Choroid plexus epithelial cell (primary cell): ENCODE results near the gene SNAP29.
"Not testable (repeated sequence)": the region's sequence is repeated elsewhere in the genome, so short reads cannot be mapped to it uniquely, and the experiment has no call there.

Experiments used
- DNase-seq: peaks from one replicate; pipeline ENCODE4 v3.0.0-alpha.2; 2010; ENCODE audit warnings: low read depth
- H3K4me3 ChIP-seq: 2 replicates; pipeline ENCODE4 v1.5.1; 2011; ENCODE audit warnings: low read depth, mild to moderate bottlenecking, control low read depth, low read length, moderate library complexity
- TF ChIP-seq, protein P1 (sequence below): conservative IDR thresholded peaks from 2 replicates; pipeline ENCODE4 v1.5.1; 2011; ENCODE audit warnings: low read depth, mild to moderate bottlenecking, control low read depth, inconsistent platforms, low read length, moderate library complexity

The SNAP29 gene

DNA sequence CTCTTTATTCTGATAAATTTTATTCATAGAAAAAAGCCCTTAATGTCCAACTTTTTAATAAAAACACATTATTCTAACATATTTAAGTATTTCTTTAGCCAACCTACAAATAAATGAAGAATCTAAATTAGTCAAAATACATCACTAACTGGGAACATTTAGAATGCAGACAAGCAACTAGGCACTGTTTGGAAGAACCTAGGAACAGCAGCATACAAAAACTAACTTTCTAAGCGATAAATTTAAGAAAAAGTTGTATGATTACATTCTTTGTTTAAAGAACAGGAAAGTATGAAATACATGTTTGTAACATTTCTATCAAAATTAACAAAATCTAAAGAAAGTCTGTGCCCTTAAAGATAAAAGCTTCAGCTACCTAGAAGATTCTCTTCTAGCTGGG lies 35.5 kb upstream of the SNAP29 start:
- TF ChIP-seq, protein P1, sequence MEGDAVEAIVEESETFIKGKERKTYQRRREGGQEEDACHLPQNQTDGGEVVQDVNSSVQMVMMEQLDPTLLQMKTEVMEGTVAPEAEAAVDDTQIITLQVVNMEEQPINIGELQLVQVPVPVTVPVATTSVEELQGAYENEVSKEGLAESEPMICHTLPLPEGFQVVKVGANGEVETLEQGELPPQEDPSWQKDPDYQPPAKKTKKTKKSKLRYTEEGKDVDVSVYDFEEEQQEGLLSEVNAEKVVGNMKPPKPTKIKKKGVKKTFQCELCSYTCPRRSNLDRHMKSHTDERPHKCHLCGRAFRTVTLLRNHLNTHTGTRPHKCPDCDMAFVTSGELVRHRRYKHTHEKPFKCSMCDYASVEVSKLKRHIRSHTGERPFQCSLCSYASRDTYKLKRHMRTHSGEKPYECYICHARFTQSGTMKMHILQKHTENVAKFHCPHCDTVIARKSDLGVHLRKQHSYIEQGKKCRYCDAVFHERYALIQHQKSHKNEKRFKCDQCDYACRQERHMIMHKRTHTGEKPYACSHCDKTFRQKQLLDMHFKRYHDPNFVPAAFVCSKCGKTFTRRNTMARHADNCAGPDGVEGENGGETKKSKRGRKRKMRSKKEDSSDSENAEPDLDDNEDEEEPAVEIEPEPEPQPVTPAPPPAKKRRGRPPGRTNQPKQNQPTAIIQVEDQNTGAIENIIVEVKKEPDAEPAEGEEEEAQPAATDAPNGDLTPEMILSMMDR, result no peak
- DNase-seq, result no peak
- H3K4me3 ChIP-seq, result no peak overlapping the region

DNA sequence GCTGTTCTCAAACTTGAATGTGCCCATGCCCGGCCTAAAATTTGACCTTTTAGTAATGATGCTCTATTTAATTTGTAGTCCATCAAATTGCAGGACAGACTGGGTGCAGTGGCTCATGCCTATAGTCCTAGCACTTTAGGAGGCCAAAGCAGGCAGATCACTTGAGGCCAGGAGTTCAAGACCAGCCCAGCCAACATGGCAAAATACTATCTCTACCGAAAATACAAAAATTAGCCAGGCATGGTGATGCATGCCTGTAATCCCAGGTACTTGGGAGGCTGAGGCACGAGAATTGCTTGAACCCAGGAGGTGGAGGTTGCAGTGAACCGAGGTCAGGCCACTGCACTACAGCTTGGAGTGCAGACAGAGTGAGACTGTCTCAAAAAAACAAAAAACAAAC lies 33.6 kb upstream of the SNAP29 start:
- not testable (repeated sequence) for H3K4me3 ChIP-seq, DNase-seq

DNA sequence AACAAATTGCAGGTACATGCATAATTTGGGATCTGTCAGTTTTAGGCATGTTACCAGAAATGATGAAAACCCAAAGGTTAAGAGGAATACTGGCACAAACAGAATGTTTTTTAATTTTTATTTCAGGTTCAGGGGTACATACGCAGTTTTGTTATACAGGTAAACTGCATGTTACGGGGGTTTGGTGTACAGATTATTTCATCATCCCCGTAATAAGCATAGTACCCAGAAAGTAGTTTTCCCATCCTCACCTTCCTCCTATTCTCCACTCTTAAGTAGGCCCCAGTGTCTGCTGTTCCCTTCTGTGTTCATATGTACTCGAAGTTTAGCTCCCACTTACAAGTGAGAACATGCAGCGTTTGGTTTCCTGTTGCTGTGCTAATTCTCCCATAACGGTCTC lies 33.2 kb upstream of the SNAP29 start:
- TF ChIP-seq, protein P1, result no peak
- DNase-seq, result no peak
- no peak overlapping the region for H3K4me3 ChIP-seq

DNA sequence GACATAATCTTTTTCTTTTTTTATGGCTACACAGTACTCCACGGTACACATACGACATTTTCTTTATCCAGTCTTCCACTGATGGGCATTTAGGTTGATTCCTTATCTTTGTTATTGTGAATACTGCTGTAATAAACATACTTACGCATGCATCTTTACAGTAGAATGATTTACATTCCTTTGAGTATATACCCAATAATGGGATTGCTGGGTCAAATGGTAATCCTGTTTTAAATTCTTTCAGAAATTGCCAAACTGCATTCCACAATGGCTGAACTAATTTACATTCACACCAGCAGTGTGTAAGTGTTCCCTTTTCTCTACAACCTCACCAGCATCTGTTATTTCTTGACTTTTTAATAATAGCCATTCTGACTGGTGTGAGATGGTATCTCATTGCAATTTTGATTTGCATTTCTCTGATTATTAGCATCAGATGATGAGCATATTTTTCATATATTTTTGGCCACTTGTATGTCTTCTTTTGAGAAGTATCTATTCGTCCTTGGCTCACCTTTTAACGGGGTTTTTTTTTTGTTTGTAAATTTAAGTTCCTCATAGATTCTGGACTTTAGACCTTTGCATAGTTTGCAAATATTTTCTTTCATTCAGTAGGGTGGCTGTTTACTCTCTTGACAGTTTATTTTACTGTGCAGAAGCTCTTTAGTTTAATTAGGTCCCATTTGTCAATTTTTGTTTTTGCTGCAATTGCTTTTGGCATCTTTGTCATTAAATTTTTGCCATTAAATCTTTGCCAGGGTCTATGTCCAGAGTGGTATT lies 32.2 kb upstream of the SNAP29 start:
- not testable (repeated sequence) for H3K4me3 ChIP-seq

DNA sequence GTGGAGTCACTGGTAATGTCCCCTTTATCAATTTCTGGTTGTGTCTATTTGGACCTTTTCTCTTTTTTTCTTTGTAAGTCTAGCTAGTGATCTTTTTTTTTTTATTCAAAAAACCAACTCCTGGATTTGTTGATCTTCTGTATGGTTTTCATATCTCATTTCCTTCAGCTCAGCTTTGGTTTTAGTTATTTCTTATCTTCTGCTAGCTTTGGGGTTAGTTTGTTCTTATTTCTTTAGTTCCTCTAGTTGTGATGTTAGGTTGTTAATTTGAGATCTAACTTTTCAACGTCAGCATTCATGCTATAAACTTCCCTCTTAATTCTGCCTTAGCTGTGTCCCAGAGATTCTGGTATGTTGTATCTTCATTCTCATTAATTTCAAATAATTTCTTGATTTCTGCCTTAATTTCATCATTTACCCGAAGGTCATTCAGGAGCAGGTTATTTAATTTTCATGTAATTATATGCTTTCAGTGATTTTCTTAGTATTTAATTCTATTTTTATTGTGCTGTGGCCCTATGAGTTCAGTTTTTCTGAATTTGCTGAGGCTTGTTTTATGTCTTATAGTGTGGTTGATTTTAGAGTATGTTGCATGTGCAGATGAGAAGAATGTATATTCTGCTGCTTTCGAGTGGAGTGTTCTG lies 29.2 kb upstream of the SNAP29 start:
- no peak overlapping the region for H3K4me3 ChIP-seq
- DNase-seq, result no peak
- TF ChIP-seq, protein P1, result no peak

More for the DNA sequence above, 32.2 kb upstream of the SNAP29 start:
- DNase-seq, result not testable (repeated sequence)

DNA sequence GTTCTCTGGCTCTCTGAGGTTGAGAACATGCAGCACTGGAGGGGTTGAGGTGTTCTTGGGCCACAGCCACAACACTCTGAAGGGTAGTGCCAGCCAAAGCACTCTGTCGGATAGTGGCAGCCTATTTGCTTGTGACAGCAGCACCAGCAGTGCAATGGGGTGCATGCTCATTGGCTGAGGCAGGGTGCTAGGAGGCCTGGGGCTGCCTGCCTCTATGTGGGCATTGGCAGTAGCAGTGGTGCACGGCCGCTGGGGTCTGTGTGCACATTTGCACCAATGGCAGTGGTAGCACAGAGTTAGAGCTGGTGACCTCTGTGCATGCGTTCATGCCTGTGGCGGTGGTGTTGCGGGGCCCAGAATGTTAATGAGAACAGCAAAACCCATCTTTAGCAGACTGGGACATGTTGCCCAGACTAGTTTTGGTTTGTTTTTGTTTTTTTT lies 25.6 kb upstream of the SNAP29 start:
- TF ChIP-seq, protein P1, result no peak
- H3K4me3 ChIP-seq, result no peak overlapping the region
- DNase-seq, result no peak

DNA sequence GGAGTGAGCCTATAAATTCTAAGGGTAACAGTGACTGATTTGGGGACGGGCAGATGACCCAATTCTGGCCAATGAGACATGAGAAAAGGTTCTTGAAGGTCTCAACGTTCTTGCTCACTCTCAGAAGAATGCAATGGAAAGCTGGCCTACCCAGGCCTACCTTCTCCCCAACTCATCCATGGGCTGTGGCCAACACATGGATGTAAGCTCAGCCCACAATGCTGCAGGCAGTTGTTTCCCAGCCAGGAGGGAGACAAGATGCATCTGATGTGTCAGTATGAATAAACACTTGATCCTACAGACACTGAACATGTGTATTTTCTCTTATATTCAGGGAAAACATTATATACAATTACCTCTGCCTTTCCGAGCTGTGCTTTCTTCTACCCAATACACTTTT lies 24.6 kb upstream of the SNAP29 start:
- DNase-seq, result no peak
- TF ChIP-seq, protein P1, result no peak

DNA sequence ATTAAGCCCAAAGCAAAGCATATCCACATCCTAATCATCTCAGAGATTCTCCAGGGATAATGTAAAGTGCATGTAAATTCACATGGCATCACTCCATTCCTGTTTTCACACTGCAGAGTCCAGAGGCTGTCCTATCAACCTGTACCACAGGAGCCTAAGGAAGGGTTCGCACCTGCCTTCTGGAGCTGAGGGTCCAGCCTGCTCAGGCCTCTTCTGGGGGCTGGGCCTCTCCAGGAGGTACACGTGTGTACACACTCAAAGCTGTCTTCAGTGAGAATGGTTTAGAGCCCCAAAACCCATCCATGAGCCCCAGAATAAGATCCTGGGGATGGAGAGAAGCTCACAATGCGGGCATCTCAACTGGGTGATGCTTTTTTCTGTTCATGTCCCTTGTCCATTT lies 24.1 kb upstream of the SNAP29 start:
- DNase-seq, result no peak
- TF ChIP-seq, protein P1, result no peak
- no peak overlapping the region for H3K4me3 ChIP-seq

More for the DNA sequence above, 24.6 kb upstream of the SNAP29 start:
- H3K4me3 ChIP-seq, result no peak overlapping the region
